Lung (tissue), 12 donors: ENCODE results near the gene SCAF8. TPM values are rescaled to one million over a fixed set of nuclear protein-coding genes. Genes with fewer than 3 reads are reported as not detected.

Experiments used
- ATAC-seq: fragments of 200-7000 bp; cut with Tn5 transposase; one replicate; pipeline ENCODE4 v1.9.1; 2020; ENCODE audit warnings: moderate number of reproducible peaks; ENCODE audit not compliant: insufficient read depth, low FRiP score
- DNase-seq, 3 donors: peaks; one replicate each; pipeline ENCODE4 v3.0.0-alpha.2; 2013 to 2017
- H3K27ac ChIP-seq, 2 donors: one replicate each; pipeline ENCODE4 v1.5.1; 2013; ENCODE audit warnings: mild to moderate bottlenecking in 2 of 2, moderate library complexity in 2 of 2, control low read depth in 1 of 2, inconsistent platforms in 1 of 2, low read depth in 1 of 2, low read length in 1 of 2
- H3K27me3 ChIP-seq, 3 donors: one replicate each; pipeline ENCODE4 v1.5.1; 2013; ENCODE audit warnings: low read length in 2 of 3; ENCODE audit not compliant: control insufficient read depth in 3 of 3, insufficient read depth in 3 of 3
- H3K36me3 ChIP-seq, 4 donors: one replicate each; pipeline ENCODE4 v1.5.1; 2013; ENCODE audit warnings: low read length in 4 of 4, mild to moderate bottlenecking in 1 of 4, moderate library complexity in 1 of 4; ENCODE audit not compliant: control insufficient read depth in 4 of 4, insufficient read depth in 4 of 4
- H3K4me1 ChIP-seq, 5 donors: one replicate each; pipeline ENCODE4 v1.5.1; 2013; ENCODE audit warnings: low read length in 5 of 5, mild to moderate bottlenecking in 2 of 5, moderate library complexity in 1 of 5; ENCODE audit not compliant: control insufficient read depth in 5 of 5, insufficient read depth in 5 of 5
- H3K4me3 ChIP-seq: one replicate; pipeline ENCODE4 v1.5.1; 2013; ENCODE audit warnings: mild to moderate bottlenecking, control low read depth, moderate library complexity
- H3K9ac ChIP-seq, 2 donors: one replicate each; pipeline ENCODE4 v1.5.1; 2013; ENCODE audit warnings: low read length in 2 of 2, control low read depth in 1 of 2; ENCODE audit not compliant: insufficient read depth in 1 of 2
- H3K9me3 ChIP-seq, 4 donors: one replicate each; pipeline ENCODE4 v1.5.1; 2013; ENCODE audit warnings: low read length in 3 of 4, mild to moderate bottlenecking in 1 of 4, moderate library complexity in 1 of 4; ENCODE audit not compliant: control insufficient read depth in 4 of 4, insufficient read depth in 3 of 4
- CTCF ChIP-seq: IDR thresholded peaks from 2 replicates; pipeline ENCODE4 v1.5.1; 2012; ENCODE audit warnings: mild to moderate bottlenecking; ENCODE audit errors: control extremely low read depth, extremely low read depth
- WGBS, 2 donors: extraction: QIAGEN DNeasy Blood & Tissue Kit; methylation state at CpG; one replicate each; pipeline ENCODE4 v1.1.7; 2013; 5-methylcytosine and 5-hydroxymethylcytosine counted together
- polyA plus RNA-seq, 2 donors: library from polyadenylated mRNA; stranded (reverse); fragments of 200-250 nt; gene quantifications; one replicate each; pipeline ENCODE4 v1.2.1, GENCODE V29; 2013
- total RNA-seq, 2 donors: library from RNA; depleted of rRNA in 1 of 2; stranded (reverse); fragments of >200 nt in 1 of 2; gene quantifications; one replicate each; pipeline ENCODE4 v1.2.1, GENCODE V29; 2014 to 2021
- donor health status: control.
- donor health status: control.
- donor health status: Bipolar disorder and iron deficiency.
- donor health status: healthy.
- donor health status: DM: yes; HTN: yes; CAD: no.

SCAF8 gene
- total and polyA plus RNA-seq, 4 donors, result 11.2 to 71.9 (median 23.6) TPM

DNA sequence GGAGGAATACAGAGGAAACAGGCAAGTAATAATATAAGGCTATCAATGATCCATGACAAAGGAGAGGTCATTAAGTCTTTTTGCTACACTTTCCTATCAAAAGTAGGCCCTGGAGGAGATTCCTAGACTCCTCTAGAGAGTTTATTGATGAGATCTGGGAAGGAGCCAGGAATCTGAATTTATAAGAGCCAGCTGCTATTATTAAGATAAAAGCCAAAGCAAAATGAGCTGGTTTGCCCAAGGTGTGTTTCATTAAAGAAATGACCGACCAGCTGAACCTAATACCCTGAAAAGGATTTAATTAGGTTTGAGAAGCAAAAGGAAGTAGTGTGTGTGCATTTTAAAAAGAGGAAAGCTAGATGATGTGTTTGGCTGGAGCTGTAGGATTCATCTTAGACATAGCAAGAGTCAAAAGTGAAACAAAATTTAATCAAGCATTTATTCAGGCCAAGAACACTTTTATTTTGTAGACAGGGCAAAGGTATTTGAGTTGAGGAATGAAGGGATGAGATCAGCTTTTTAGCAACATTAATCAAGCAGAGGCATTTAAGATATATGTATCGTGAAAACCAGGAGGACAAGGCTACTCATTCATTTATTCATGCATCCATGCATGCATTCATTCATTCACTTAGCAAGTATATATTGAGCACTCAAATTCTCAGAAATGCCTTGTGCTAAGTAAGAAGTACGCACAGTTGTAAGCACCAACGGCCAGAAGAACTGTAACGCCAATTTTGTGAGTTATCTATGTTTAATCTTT, 43.5 kb upstream of the SCAF8 start:
- H3K9ac ChIP-seq, result no peak overlapping the region
- TF ChIP-seq CTCF, result no peak
- no peaks in the 10 kb centered on the region for H3K36me3 ChIP-seq
- 84 to 95% methylated on average over 5 of the region's 5 CpGs for WGBS, 2 donors
- no peak for DNase-seq
- H3K9me3 ChIP-seq, result no peaks in the 10 kb centered on the region
- H3K27ac ChIP-seq, result no peak overlapping the region
- H3K4me1 ChIP-seq, result no peaks in the 10 kb centered on the region
- ATAC-seq, result no peak
- no peaks in the 10 kb centered on the region for H3K27me3 ChIP-seq
- no peak overlapping the region for H3K4me3 ChIP-seq

- DNase-seq, result no peak
- no peak for TF ChIP-seq CTCF
- Histone ChIP-seq H3K36me3 (no peaks in the 10 kb centered on the region), H3K27me3 (no peaks in the 10 kb centered on the region), H3K4me1 (no peaks in the 10 kb centered on the region), H3K27ac (no peak overlapping the region), H3K9ac (no peak overlapping the region), H3K4me3 (no peak overlapping the region), H3K9me3 (no peaks in the 10 kb centered on the region)
- 89 to 95% methylated on average over 4 of the region's 4 CpGs for WGBS, 2 donors
- no peak for ATAC-seq
Measured at GRCh38 chr6:154690857-154691256, 42.4 kb upstream of the SCAF8 start.

GRCh38 chr6:154696661-154697060, 36.6 kb upstream of the SCAF8 start:
- Histone ChIP-seq H3K27me3 (no peaks in the 10 kb centered on the region), H3K27ac (no peak overlapping the region), H3K4me1 (no peaks in the 10 kb centered on the region), H3K9ac (no peak overlapping the region), H3K4me3 (no peak overlapping the region), H3K36me3 (no peaks in the 10 kb centered on the region), H3K9me3 (no peaks in the 10 kb centered on the region)
- WGBS, 2 donors, result 88 to 91% methylated on average over 1 of the region's 1 CpG
- no peak for DNase-seq
- no peak for ATAC-seq
- no peak for TF ChIP-seq CTCF

GRCh38 chr6:154703124-154703523, 30.1 kb upstream of the SCAF8 start:
- no peak for TF ChIP-seq CTCF
- 57 to 70% methylated on average over 4 of the region's 4 CpGs for WGBS, 2 donors
- H3K4me3 ChIP-seq, result no peak overlapping the region
- H3K9ac ChIP-seq, result peak overlapping the region in 1 of 2 donors; percentile 3
- DNase-seq (peak in 2 of 3 donors; percentile 18 to 34), ATAC-seq (no peak)
- H3K4me1 ChIP-seq, result no peaks in the 10 kb centered on the region
- no peaks in the 10 kb centered on the region for H3K27me3 ChIP-seq
- no peaks in the 10 kb centered on the region for H3K9me3 ChIP-seq
- H3K36me3 ChIP-seq, result no peaks in the 10 kb centered on the region
- no peak overlapping the region for H3K27ac ChIP-seq
